Measurements from ENCODE around the gene RAMP2. TPM values are rescaled to one million over a fixed set of nuclear protein-coding genes. Genes with fewer than 3 reads are reported as not detected.

Gene RAMP2
- total RNA-seq, 1 experiment from 2014 or later, result 11.7 TPM

DNA sequence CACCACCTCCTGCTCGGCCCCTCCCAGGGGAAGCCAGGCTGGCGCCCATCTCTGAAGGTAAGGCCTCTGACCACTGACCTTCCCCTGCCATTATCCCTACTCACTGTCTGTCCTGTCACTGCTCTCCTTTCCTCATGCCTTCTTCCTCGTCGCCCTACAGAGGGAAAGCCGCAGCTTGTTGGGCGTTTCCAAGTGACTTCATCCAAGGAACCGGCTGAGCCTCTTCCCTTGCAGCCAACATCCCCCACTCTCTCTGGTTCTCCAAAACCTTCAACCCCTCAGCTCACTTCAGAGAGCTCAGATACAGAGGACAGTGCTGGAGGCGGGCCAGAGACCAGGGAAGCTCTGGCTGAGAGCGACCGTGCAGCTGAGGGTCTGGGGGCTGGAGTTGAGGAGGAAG is 34.4 kb downstream of the RAMP2 start:
- Histone ChIP-seq H3K9ac (ENCODE audit: extremely low read depth, insufficient read length, low read length) (no peak overlapping the region), H3K14ac (ENCODE audit: insufficient read depth, low read length) (no peak overlapping the region), H2BK120ac (ENCODE audit: low read depth, low read length, poor library complexity, severe bottlenecking) (no peak overlapping the region), H3K4ac (ENCODE audit: low read depth, low read length) (no peak overlapping the region), H3K79me2 (ENCODE audit: insufficient read depth, low read length) (no peaks in the 10 kb centered on the region), H3K27ac (ENCODE audit: insufficient read length, low read depth, low read length) (no peak overlapping the region), H4K20me1 (ENCODE audit: control insufficient read depth, insufficient read depth, insufficient read length) (no peaks in the 10 kb centered on the region), H3K23me2 (ENCODE audit: insufficient read length, low read depth, low read length, poor library complexity, severe bottlenecking) (no peaks in the 10 kb centered on the region), H4K91ac (ENCODE audit: insufficient read length, low read depth, low read length) (no peak overlapping the region), H3K56ac (ENCODE audit: insufficient read length, low read depth, low read length) (no peak overlapping the region), H3K9me3 (ENCODE audit: control insufficient read depth, low read depth, low read length) (no peaks in the 10 kb centered on the region), H3K4me2 (ENCODE audit: insufficient read depth, insufficient read length, low read length) (no peak overlapping the region), H2BK15ac (ENCODE audit: low read depth, low read length) (no peak overlapping the region), H2AFZ (ENCODE audit: low read length) (no peak overlapping the region), H3K18ac (ENCODE audit: insufficient read length, low read depth, low read length) (no peak overlapping the region), H2BK5ac (ENCODE audit: insufficient read length, low read length) (no peak overlapping the region), H2BK20ac (ENCODE audit: low read depth, low read length, poor library complexity, severe bottlenecking) (no peak overlapping the region), H3K79me1 (ENCODE audit: insufficient read depth, low read depth, low read length, poor library complexity, severe bottlenecking) (no peaks in the 10 kb centered on the region), H4K8ac (replicated peaks; ENCODE audit: insufficient read length, low read depth, low read length) (no peak overlapping the region), H4K5ac (ENCODE audit: insufficient read length, low read depth, low read length) (no peak overlapping the region), H3T11ph (ENCODE audit: low read length) (no peak overlapping the region), H3K4me1 (ENCODE audit: insufficient read depth, low read length) (no peaks in the 10 kb centered on the region; the same call in 1 of the 2 replicates), H2BK12ac (ENCODE audit: insufficient read length, low read depth, low read length) (no peak overlapping the region), H3K27me3 (ENCODE audit: insufficient read depth, low read length) (no peaks in the 10 kb centered on the region), H2AK5ac (ENCODE audit: insufficient read length, low read length) (no peak overlapping the region), H3K23ac (ENCODE audit: insufficient read length, low read depth, low read length) (no peak overlapping the region)
- H3K9me3 Mint-ChIP-seq, result peaks cover 5 to 8% of the 10 kb centered on the region in 2 experiments
- H3K27ac Mint-ChIP-seq, result peak overlapping the region in 1 of 3 experiments; percentile 50; a peak in 1 of 7 replicates
- DNase-seq, result no peak
- H3K4me1 Mint-ChIP-seq, result peaks cover 6 to 7% of the 10 kb centered on the region in 2 experiments
- H3K27me3 Mint-ChIP-seq (ENCODE audit: low read depth), result peaks cover 17% of the 10 kb centered on the region
- peaks cover 5 to 24% (median 20%) of the 10 kb centered on the region in 3 experiments; a peak in 6 of 7 replicates for H3K36me3 Mint-ChIP-seq (ENCODE audit: insufficient read depth in 1 of 3, low read depth in 3 of 3)
- TF ChIP-seq, protein P1, sequence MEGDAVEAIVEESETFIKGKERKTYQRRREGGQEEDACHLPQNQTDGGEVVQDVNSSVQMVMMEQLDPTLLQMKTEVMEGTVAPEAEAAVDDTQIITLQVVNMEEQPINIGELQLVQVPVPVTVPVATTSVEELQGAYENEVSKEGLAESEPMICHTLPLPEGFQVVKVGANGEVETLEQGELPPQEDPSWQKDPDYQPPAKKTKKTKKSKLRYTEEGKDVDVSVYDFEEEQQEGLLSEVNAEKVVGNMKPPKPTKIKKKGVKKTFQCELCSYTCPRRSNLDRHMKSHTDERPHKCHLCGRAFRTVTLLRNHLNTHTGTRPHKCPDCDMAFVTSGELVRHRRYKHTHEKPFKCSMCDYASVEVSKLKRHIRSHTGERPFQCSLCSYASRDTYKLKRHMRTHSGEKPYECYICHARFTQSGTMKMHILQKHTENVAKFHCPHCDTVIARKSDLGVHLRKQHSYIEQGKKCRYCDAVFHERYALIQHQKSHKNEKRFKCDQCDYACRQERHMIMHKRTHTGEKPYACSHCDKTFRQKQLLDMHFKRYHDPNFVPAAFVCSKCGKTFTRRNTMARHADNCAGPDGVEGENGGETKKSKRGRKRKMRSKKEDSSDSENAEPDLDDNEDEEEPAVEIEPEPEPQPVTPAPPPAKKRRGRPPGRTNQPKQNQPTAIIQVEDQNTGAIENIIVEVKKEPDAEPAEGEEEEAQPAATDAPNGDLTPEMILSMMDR (conservative IDR thresholded peaks at IDR 0.05), result no peak
- peak overlapping the region in 1 of 2 experiments; percentile 42; a peak in 1 of 5 replicates for H3K4me3 Mint-ChIP-seq
- WGBS (ENCODE audit: extremely low coverage, insufficient read length, low lambda C conversion rate), result no CpG with 5 or more reads among the region's 10 CpGs

Measured in H9 (cell line).